ENCODE measurements around the gene B4GALNT4.

The B4GALNT4 gene

DNA sequence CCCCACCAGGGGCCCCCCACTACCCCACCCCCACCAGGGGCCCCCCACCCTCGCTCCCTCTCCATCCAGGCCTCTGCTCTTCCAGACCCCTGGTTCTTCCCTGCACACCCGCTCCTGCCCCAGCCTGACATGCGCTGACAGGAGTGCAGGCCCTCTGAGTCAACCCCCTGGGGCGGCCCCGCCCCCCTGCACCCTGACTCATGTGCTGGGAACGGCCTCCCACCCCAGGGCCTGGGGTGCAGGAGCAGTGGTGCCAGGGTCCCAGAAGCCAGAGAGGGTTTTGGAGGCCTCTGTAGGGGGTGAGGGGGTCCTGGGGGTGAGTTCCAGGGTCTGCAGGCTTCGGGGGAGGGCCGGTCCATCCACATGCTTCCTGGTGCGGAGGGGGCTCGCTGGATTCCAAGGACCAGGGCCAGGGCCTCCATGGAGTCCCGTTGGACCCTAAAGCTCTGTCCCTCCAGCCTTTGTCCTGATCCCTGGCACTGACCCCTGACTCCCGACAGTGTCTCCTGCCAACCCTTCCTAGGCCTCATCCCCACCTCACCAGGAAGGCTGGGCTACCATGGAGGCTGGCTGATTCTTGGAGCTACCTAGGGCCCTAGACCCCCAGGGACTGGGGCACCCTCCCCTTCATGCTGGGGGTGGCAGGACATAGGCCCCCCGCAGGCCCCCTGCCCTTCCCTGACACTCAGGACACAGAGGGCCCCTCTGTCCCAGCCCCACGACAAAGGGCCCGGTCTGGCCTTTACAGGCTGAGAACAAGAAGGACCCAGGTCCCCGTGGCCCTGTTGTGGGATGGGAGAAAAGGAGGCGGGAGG, 24.1 kb downstream of the B4GALNT4 start:
- Histone ChIP-seq H3K27me3 (0 out of 2 replicates have a peak, but pooled peaks cover 3% of the 10 kb centered on the region), H4K20me1 (no peaks in the 10 kb centered on the region), H3K36me3 (no peaks in the 10 kb centered on the region), H3K4me3 (no peak overlapping the region), H3K4me1 (peaks cover 15% of the 10 kb centered on the region), H3K4me2 (no peak overlapping the region), H3K9me3 (0 out of 2 replicates have a peak, but pooled peaks cover 1% of the 10 kb centered on the region), H3K9ac (no peak overlapping the region), H3K27ac (no peak overlapping the region)
- no peak for TF ChIP-seq Cebpa-rat (IDR thresholded peaks at IDR 0.05)

DNA sequence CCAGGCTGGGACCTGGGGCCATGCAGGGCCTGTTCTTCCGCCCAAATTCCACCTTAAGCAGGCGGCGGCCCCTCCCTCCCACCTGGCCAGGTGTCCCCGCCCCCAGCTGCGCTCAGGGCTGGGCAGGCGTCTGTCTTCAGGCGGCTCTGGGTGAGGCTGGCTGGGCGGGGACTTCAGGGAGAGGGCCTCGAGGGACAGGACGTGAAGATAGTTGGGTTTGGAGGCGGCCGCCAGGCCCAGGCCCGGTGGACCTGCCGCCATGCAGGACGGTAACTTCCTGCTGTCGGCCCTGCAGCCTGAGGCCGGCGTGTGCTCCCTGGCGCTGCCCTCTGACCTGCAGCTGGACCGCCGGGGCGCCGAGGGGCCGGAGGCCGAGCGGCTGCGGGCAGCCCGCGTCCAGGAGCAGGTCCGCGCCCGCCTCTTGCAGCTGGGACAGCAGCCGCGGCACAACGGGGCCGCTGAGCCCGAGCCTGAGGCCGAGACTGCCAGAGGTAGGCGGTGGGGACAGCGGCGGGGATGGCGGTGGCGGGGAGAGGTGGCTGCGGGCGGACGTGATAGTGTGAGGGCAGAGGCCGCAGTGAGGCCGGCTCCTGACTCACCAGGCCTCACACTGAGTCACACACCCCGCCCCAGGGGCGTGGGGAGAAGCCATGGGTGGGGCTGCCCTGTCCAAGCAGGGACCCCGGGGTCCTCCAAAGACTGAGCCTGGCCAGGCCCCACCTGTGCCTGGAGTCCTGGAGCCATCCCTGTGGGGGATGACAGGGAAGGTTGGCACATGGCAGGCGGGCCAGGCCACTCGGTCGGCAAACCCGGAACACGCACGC, 24.9 kb downstream of the B4GALNT4 start, which contains the start of gene PKP3:
Gene PKP3 (plus strand): TSS at position 176 of the 824 bp plus-strand sequence. CDS start 84 bp downstream, at position 260.
- Histone ChIP-seq H3K4me2 (no peak within 1 kb of the TSS), H4K20me1 (no peaks in the 10 kb centered on the region), H3K27ac (no peak within 1 kb of the TSS)

DNA sequence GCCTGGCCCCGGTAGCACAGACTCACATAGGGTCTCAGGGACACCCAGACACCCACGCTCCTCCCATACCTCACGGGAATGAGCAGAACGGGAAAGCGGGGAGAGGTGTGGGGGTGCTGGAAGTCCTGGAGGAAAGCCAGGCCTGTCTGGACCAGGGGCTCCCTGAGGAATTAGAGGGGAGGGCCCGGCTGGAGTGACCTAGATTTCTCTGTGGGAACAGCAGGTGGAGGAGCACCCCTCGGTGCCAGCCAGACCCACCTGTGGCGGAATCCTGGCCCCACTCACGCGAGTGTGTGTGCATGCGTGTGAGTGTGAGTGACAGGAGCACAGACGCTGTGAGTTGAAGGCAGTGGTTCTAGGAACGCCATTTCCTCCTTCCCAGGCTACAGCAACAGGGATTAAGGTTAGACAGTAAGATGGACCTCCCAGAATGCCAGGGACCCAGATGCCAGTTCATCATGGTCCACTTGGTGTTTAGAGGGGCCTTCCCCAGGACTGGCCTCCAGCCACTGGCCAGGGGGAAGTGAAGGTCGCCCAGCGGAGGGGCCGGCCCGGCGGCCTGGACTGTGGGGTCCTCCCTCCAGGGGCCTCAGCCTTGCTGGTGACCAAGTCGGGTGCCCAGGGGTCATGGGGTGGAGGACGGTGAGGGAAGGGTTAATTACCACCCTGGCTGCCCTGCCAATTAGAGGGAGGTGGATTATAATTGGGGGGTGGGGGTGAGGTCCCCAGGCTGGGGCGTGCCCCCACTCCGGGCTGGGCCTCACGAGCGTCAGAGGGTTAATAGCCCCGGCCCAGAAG, 25.8 kb downstream of the B4GALNT4 start:
- H3K9ac ChIP-seq = no peak overlapping the region
- no peak overlapping the region for H3K4me3 ChIP-seq
- H3K4me2 ChIP-seq = no peak overlapping the region

More for the DNA sequence above, 24.9 kb downstream of the B4GALNT4 start, which contains the start of gene PKP3:
- no peaks in the 10 kb centered on the region for H3K9me3 ChIP-seq
- H3K36me3 ChIP-seq = no peaks in the 10 kb centered on the region
- no peak within 1 kb of the TSS for H3K4me3 ChIP-seq
- no peak within 1 kb of the TSS for H3K9ac ChIP-seq
- peaks cover 4% of the 10 kb centered on the region for H3K27me3 ChIP-seq
- no peak for TF ChIP-seq Cebpa-rat (IDR thresholded peaks at IDR 0.05)
- H3K4me1 ChIP-seq = peaks cover 15% of the 10 kb centered on the region

DNA sequence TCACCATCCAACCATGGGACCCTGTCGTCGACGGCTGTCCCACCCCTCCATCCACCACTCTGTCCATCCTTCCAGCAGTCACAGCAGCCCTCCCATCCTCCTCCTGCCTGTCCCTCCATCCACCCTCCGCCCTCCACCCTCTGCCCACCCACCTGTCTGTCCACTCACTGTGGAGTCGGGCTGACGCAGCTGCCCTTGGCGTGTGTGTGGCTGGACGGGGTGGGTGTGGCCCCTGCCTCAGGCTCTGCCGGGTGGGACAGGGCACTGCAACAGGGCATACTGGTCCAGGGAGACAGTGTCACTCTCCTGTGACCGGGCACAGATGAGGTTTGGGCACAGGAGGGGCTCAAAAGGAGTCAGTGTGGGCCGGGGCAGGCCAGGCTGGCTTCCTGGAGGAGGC, 26.6 kb downstream of the B4GALNT4 start:
- peak overlapping the region; percentile 79; the same call in 1 of the 2 replicates for H3K4me2 ChIP-seq
- no peaks in the 10 kb centered on the region for H4K20me1 ChIP-seq
- peaks cover 9% of the 10 kb centered on the region for H3K9me3 ChIP-seq
- no peak for TF ChIP-seq Cebpa-rat (IDR thresholded peaks at IDR 0.05)
- no peak overlapping the region for H3K27ac ChIP-seq
- no peaks in the 10 kb centered on the region for H3K36me3 ChIP-seq
- H3K9ac ChIP-seq = no peak overlapping the region
- no peak overlapping the region for H3K4me3 ChIP-seq
- H3K27me3 ChIP-seq = peaks cover 16% of the 10 kb centered on the region
- peaks cover 15% of the 10 kb centered on the region for H3K4me1 ChIP-seq

More for the DNA sequence above, 25.8 kb downstream of the B4GALNT4 start:
- H3K9me3 ChIP-seq = peaks cover 5% of the 10 kb centered on the region
- H3K36me3 ChIP-seq = no peaks in the 10 kb centered on the region
- TF ChIP-seq Cebpa-rat (IDR thresholded peaks at IDR 0.05) = no peak
- H3K4me1 ChIP-seq = peaks cover 15% of the 10 kb centered on the region
- H3K27me3 ChIP-seq = peaks cover 11% of the 10 kb centered on the region
- no peak overlapping the region for H3K27ac ChIP-seq
- no peaks in the 10 kb centered on the region for H4K20me1 ChIP-seq

GRCh38 chr11:396511-396947, 27.2 kb downstream of the B4GALNT4 start:
- Histone ChIP-seq H4K20me1 (no peaks in the 10 kb centered on the region), H3K27ac (peak overlapping the region; percentile 26; the same call in 1 of the 2 replicates), H3K27me3 (peaks cover 16% of the 10 kb centered on the region), H3K9ac (0 out of 2 replicates have a peak overlapping the region, but pooled peaks have one; percentile 34), H3K4me2 (peak overlapping the region; percentile 79), H3K36me3 (no peaks in the 10 kb centered on the region), H3K4me3 (peak overlapping the region; percentile 63), H3K9me3 (peaks cover 9% of the 10 kb centered on the region), H3K4me1 (peaks cover 15% of the 10 kb centered on the region)
- TF ChIP-seq Cebpa-rat (IDR thresholded peaks at IDR 0.05) = no peak

DNA sequence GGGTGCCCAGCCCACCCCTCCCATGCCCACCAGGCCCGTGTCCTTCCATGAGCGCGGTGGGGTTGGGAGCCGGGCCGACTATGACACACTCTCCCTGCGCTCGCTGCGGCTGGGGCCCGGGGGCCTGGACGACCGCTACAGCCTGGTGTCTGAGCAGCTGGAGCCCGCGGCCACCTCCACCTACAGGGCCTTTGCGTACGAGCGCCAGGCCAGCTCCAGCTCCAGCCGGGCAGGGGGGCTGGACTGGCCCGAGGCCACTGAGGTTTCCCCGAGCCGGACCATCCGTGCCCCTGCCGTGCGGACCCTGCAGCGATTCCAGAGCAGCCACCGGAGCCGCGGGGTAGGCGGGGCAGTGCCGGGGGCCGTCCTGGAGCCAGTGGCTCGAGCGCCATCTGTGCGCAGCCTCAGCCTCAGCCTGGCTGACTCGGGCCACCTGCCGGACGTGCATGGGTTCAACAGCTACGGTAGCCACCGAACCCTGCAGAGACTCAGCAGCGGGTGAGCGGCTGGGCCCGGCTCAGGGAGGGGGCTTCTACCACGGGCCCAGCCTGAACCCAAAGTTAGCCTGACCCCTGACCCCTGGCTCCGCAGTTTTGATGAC, 27.7 kb downstream of the B4GALNT4 start:
- peaks cover 9% of the 10 kb centered on the region for H3K9me3 ChIP-seq
- 0 out of 2 replicates have a peak overlapping the region, but pooled peaks have one; percentile 34 for H3K9ac ChIP-seq
- no peaks in the 10 kb centered on the region for H4K20me1 ChIP-seq
- H3K4me1 ChIP-seq = peaks cover 15% of the 10 kb centered on the region
- H3K27me3 ChIP-seq = peaks cover 16% of the 10 kb centered on the region
- peak overlapping the region; percentile 63 for H3K4me3 ChIP-seq
- peak overlapping the region; percentile 79 for H3K4me2 ChIP-seq
- H3K36me3 ChIP-seq = no peaks in the 10 kb centered on the region
- peak overlapping the region; percentile 26; the same call in 1 of the 2 replicates for H3K27ac ChIP-seq
- no peak for TF ChIP-seq Cebpa-rat (IDR thresholded peaks at IDR 0.05)

GRCh38 chr11:398826-399225, 29.5 kb downstream of the B4GALNT4 start:
- H3K27me3 ChIP-seq = peaks cover 16% of the 10 kb centered on the region
- peaks cover 15% of the 10 kb centered on the region for H3K4me1 ChIP-seq
- peaks cover 9% of the 10 kb centered on the region for H3K9me3 ChIP-seq
- H3K4me3 ChIP-seq = no peak overlapping the region
- H3K4me2 ChIP-seq = no peak overlapping the region
- H3K9ac ChIP-seq = no peak overlapping the region
- no peak overlapping the region for H3K27ac ChIP-seq
- no peak for TF ChIP-seq Cebpa-rat (IDR thresholded peaks at IDR 0.05)
- no peaks in the 10 kb centered on the region for H3K36me3 ChIP-seq
- no peaks in the 10 kb centered on the region for H4K20me1 ChIP-seq

DNA sequence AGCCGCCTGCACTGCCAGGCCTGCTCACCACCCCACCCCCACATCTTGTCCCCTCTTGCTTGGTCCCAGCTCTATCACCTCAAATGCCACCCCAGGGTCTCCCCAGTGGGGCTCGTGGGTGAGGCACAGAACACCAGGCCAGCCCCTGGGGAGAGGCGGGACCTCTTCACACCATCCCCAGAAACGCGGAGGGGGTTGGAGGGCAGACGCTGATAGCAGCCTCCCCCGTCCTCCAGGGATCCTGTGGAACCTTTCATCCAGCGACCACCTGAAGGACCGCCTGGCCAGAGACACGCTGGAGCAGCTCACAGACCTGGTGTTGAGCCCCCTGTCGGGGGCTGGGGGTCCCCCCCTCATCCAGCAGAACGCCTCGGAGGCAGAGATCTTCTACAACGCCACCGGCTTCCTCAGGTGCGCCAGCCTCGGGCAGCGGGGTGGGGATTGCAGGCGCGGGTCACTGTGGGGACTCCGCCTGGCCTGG, 30.5 kb downstream of the B4GALNT4 start:
- Histone ChIP-seq H3K27ac (no peak overlapping the region), H3K27me3 (peaks cover 16% of the 10 kb centered on the region), H4K20me1 (no peaks in the 10 kb centered on the region), H3K9ac (no peak overlapping the region), H3K9me3 (peaks cover 9% of the 10 kb centered on the region), H3K4me1 (peaks cover 15% of the 10 kb centered on the region), H3K36me3 (no peaks in the 10 kb centered on the region), H3K4me2 (no peak overlapping the region), H3K4me3 (no peak overlapping the region)
- TF ChIP-seq Cebpa-rat (IDR thresholded peaks at IDR 0.05) = no peak
